Endothelial cell (in vitro differentiated cells): ENCODE measurements around the gene SYT2. TPM values are rescaled to one million over a fixed set of nuclear protein-coding genes. Genes with fewer than 3 reads are reported as not detected.
"Not testable (repeated sequence)": the region's sequence is repeated elsewhere in the genome, so short reads cannot be mapped to it uniquely, and the experiment has no call there.

ENCODE experiments used
- DNase-seq: peaks from one replicate; pipeline ENCODE4 v3.0.0; 2021; ENCODE audit warnings: low spot score
- H3K27ac Mint-ChIP-seq: one replicate; pipeline ENCODE4 v1.8.0; 2021; ENCODE audit warnings: mixed read lengths, inconsistent platforms; ENCODE audit not compliant: unreplicated experiment
- H3K27me3 Mint-ChIP-seq: one replicate; pipeline ENCODE4 v1.8.0; 2021; ENCODE audit warnings: mild to moderate bottlenecking, moderate library complexity, mixed read lengths, inconsistent platforms; ENCODE audit not compliant: unreplicated experiment
- H3K36me3 Mint-ChIP-seq: one replicate; pipeline ENCODE4 v1.8.0; 2021; ENCODE audit warnings: mild to moderate bottlenecking, low read depth, mixed read lengths, inconsistent platforms; ENCODE audit not compliant: unreplicated experiment
- H3K4me1 Mint-ChIP-seq: one replicate; pipeline ENCODE4 v1.8.0; 2021; ENCODE audit warnings: mild to moderate bottlenecking, mixed read lengths, inconsistent platforms; ENCODE audit not compliant: unreplicated experiment
- H3K4me3 Mint-ChIP-seq: one replicate; pipeline ENCODE4 v1.8.0; 2021; ENCODE audit warnings: mild to moderate bottlenecking, mixed read lengths, inconsistent platforms; ENCODE audit not compliant: unreplicated experiment
- H3K9me3 Mint-ChIP-seq: one replicate; pipeline ENCODE4 v1.8.0; 2021; ENCODE audit warnings: mixed read lengths, inconsistent platforms; ENCODE audit not compliant: unreplicated experiment
- total RNA-seq: library from RNA; stranded (reverse); fragmentation: NEBNext Ultra II Directional; extraction: Animal tissue kit (Norgen Biotek cat#: 25700); gene quantifications from one replicate; pipeline ENCODE4 v1.2.1, GENCODE V29; 2021; ENCODE audit not compliant: unreplicated experiment
- TF ChIP-seq, protein P1 (sequence below): fragments of 200-600 bp; sonication (generic); IDR thresholded peaks from one replicate; pipeline ENCODE4 v1.5.0; 2021; ENCODE audit warnings: antibody characterized with exemption; ENCODE audit not compliant: unreplicated experiment

The SYT2 gene
- total RNA-seq, 1 donor from 2014 or later: 0.33 TPM

DNA sequence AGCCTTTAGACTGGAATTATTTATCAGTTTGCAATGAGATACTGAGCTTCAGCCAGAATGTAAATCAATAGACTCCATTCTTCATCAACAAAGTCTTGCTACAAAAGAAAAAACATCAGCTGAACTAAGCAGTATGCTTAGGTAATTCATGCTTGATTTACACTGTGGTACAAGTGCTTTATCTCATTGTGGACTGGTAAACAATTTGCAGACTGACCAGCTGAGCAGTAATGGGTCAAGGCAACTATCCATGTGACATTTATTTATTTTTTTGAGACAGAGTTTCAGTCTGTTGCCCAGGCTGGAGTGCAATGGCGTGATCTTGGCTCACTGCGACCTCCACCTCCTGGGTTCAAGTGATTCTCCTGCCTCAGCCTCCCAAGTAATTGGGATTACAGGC, 39.8 kb upstream of the SYT2 start:
- H3K4me3 Mint-ChIP-seq: no peak overlapping the region
- TF ChIP-seq, protein P1, sequence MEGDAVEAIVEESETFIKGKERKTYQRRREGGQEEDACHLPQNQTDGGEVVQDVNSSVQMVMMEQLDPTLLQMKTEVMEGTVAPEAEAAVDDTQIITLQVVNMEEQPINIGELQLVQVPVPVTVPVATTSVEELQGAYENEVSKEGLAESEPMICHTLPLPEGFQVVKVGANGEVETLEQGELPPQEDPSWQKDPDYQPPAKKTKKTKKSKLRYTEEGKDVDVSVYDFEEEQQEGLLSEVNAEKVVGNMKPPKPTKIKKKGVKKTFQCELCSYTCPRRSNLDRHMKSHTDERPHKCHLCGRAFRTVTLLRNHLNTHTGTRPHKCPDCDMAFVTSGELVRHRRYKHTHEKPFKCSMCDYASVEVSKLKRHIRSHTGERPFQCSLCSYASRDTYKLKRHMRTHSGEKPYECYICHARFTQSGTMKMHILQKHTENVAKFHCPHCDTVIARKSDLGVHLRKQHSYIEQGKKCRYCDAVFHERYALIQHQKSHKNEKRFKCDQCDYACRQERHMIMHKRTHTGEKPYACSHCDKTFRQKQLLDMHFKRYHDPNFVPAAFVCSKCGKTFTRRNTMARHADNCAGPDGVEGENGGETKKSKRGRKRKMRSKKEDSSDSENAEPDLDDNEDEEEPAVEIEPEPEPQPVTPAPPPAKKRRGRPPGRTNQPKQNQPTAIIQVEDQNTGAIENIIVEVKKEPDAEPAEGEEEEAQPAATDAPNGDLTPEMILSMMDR: no peak

DNA sequence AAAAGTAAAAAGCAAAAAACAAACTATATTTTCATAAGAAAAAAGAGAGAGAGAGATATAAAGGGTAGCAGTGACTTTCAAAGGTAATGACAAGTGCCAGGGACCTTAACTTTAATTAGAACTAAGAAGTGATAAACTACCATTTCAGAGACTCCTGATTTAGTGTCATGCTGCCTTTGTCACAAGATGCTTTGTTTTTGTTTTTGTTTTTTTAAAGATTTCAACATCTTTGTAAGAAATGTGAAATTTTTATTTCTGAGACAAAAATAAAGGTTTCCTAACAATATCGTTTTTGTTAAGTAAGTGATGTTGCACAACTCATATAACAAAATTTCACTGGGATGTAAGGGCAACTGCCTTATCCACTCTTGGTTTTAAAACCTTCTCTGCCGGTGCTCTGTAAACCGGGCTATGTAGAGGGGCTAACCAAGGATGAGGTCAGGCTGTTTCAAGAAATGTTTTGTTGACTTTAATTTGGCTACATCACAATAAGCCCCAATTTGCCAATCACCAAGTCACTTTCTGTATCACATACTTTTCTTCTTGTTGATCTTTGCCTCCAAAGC, 35.2 kb upstream of the SYT2 start:
- H3K27me3 Mint-ChIP-seq: peaks cover 3% of the 10 kb centered on the region
- DNase-seq: no peak

More for the DNA sequence above, 39.8 kb upstream of the SYT2 start:
- Mint-ChIP-seq H3K27me3 (peaks cover 1% of the 10 kb centered on the region), H3K4me1 (no peaks in the 10 kb centered on the region), H3K27ac (no peak overlapping the region), H3K36me3 (peaks cover 59% of the 10 kb centered on the region), H3K9me3 (no peaks in the 10 kb centered on the region)
- no peak for DNase-seq

DNA sequence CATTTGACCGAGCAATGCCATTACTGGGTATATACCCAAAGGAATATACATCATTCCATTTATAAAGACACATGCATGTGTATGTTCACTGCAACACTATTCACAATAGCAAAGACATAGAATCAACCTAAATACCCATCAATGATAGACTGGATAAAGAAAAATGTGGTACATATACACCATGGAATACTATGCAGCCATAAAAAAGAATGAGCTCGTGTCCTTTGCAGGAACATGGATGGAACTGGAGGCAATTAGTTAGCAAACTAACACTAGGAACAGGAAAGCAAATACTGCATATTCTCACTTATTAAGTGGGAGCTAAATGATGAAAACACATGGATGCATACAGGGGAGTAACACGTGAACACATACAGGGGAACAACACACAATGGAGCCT, 34.5 kb upstream of the SYT2 start:
- H3K4me3 Mint-ChIP-seq, H3K9me3 Mint-ChIP-seq, H3K4me1 Mint-ChIP-seq, H3K27me3 Mint-ChIP-seq, H3K27ac Mint-ChIP-seq, DNase-seq: not testable (repeated sequence)
- peaks cover 55% of the 10 kb centered on the region for H3K36me3 Mint-ChIP-seq

More for the DNA sequence above, 35.2 kb upstream of the SYT2 start:
- H3K36me3 Mint-ChIP-seq: peaks cover 55% of the 10 kb centered on the region
- H3K27ac Mint-ChIP-seq: no peak overlapping the region
- no peaks in the 10 kb centered on the region for H3K9me3 Mint-ChIP-seq
- TF ChIP-seq, protein P1: no peak
- peak overlapping the region; percentile 7 for H3K4me3 Mint-ChIP-seq
- no peaks in the 10 kb centered on the region for H3K4me1 Mint-ChIP-seq

DNA sequence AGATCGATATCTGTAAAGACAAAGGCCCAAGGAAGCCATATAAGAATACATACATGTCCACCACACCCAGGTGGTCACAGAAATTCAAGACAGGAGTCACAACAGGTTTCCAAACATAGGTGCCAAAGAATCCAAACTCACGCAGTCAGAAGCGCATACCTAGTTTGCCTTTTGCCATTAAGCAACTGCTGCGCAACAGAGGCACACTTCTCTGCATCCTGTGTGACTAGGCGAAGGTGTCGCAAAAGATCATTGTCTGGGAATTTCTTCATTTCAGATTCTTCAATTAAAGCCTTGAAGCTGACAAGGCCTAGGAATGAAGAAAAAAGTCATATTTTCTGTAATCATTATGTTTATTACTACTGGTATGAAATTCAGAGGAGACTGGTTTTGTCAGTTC, 32.2 kb upstream of the SYT2 start:
- Mint-ChIP-seq H3K27ac (no peak overlapping the region), H3K36me3 (peaks cover 50% of the 10 kb centered on the region), H3K4me1 (no peaks in the 10 kb centered on the region), H3K27me3 (peaks cover 2% of the 10 kb centered on the region), H3K4me3 (no peak overlapping the region), H3K9me3 (no peaks in the 10 kb centered on the region)
- TF ChIP-seq, protein P1: no peak
- DNase-seq: no peak

DNA sequence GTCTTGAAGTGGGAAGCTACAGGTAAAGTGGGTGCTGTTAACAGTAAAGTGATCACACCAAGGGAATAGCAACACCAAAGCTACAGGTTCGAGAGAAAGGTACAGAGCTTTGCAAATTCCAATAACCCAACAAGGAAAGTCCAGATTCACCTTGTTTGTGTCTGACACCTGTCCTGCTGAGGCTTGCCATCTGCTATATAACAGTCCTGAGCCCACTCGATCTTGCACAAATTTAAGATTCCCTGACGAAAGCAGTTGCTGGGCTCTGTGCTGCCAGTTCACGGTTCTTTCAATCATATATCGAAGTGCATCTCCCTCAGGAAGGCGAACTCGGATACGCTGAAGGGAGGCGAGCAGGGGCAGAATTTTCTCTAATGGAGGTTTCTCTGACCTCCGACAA, 23.0 kb upstream of the SYT2 start:
- H3K27ac Mint-ChIP-seq: no peak overlapping the region
- H3K4me3 Mint-ChIP-seq: no peak overlapping the region
- TF ChIP-seq, protein P1: no peak
- peaks cover 1% of the 10 kb centered on the region for H3K27me3 Mint-ChIP-seq
- no peak for DNase-seq
- peaks cover 81% of the 10 kb centered on the region for H3K36me3 Mint-ChIP-seq
- no peaks in the 10 kb centered on the region for H3K9me3 Mint-ChIP-seq
- no peaks in the 10 kb centered on the region for H3K4me1 Mint-ChIP-seq
